GM21367 (cell line): Measurements from ENCODE around the gene C1GALT1.

Experiments
- ATAC-seq: cut with Tn5 transposase; IDR thresholded peaks from one replicate; pipeline ENCODE4 v1.9.1; 2021; ENCODE audit not compliant: unreplicated experiment

The C1GALT1 gene

GRCh38 chr7:7265081-7266075 is 83.0 kb downstream of the C1GALT1 start:
- ATAC-seq = no peak

DNA sequence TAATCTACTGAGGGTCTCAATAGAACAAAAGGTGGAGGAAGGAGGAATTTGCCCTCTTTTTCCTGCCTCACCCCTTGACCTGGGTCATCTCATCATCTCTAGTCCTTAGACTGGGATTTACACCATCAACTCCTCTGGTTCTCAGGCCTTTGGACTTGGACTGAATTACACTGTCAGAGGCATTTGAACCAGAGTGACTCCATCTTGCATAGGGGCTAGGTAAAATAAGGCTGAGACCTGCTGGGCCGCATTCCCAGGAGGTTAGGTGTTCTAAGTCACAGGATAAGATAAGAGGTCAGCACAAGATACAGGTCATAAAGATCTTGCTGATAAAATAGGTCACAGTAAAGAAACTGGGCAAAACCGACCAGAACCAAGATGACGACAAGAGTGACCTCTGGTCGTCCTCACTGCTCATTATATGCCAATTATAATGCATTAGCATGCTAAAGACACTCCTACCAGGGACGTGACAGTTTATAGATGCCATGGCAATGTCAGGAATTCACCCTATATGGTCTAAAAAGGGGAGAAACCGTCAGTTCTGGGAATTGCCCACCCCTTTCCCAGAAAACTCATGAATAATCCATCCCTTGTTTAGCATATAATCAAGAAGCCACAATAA is 84.0 kb downstream of the C1GALT1 start:
- no peak for ATAC-seq

- no peak for ATAC-seq
Measured at GRCh38 chr7:7271094-7271874, 88.9 kb downstream of the C1GALT1 start.

- no peak for ATAC-seq
Measured at GRCh38 chr7:7272294-7272693, 90.0 kb downstream of the C1GALT1 start.

- no peak for ATAC-seq
Measured at GRCh38 chr7:7274782-7275181, 92.4 kb downstream of the C1GALT1 start.

GRCh38 chr7:7276161-7276560 is 93.8 kb downstream of the C1GALT1 start:
- no peak for ATAC-seq

DNA sequence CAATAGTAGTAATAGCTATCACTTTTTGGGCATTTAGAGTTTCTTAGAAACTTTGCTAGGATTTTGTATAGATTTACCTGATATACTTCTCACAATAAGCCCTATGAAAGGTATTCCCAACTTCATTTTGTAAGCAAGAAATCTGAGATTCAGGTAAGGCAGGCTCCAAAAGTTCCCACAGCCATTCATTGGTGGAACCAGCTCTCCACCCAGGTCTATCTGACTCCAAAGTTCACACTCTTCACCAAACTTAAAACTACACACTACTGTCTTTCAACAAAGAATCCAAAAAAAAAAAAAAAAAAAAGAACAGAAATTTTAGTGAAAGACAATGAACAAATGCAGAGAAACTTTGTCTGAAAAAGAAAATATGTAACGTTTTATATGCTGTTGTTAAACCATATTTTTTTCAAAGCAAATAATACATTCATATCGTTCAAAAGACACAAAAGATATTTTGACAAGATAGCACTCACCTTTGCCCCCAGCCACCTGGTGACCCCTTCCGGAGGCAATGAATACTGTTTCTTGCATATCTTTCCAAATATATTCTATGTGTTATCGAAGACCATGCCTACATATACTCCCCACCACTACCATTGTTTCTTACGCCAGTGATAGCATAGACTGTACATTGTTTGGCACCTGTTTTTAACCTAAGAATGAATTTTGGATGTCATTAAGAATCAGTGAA is 108.2 kb downstream of the C1GALT1 start:
- no peak for ATAC-seq

DNA sequence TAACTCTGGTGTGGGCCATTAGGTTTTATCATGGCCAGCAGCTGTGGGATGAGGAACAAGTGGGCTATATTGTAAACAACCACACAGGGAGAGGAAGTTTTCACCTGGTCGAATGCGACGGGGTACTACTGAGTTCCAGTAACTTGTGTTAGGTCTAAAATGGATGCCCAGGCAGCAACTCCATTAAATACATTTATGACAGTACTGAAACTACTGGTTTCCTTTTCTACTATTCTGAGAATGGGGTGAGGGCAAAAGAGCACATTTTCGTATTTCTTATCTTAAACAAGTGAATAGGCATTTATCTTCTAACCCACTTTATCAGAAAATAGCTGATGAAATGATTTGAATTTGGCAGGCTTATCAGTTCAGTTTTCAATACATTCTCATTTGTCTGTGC is 109.7 kb downstream of the C1GALT1 start:
- peak; percentile 72 for ATAC-seq

- no peak for ATAC-seq
Measured at GRCh38 chr7:7292608-7293007, 110.3 kb downstream of the C1GALT1 start.

DNA sequence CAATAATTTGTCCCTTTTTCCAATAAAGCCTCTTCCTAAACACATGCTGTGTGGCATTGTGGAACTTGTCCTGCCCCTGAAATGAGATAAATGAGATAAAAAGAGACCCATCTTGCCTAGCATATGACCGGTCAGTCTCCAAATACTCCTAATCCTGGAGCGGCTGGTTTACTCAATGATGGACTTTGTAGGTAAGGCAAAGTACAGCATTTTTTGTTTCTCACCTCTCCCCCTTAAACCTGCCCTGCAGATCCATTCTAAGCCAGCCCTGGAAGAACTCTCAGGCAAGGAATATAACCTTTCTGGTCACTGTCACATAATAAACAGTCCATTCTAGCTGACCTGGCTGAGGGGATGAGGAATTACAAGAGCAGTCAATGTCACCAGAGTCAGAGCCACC is 110.7 kb downstream of the C1GALT1 start:
- ATAC-seq = no peak

GRCh38 chr7:7294911-7295310 is 112.6 kb downstream of the C1GALT1 start:
- no peak for ATAC-seq
